ENCODE data around the gene SELENON. TPM values are rescaled to one million over a fixed set of nuclear protein-coding genes. Genes with fewer than 3 reads are reported as not detected.
A peak's percentile ranks its signal among the peaks of the same experiment; 100 is the strongest.

The SELENON gene
- total and polyA plus RNA-seq, 3 experiments from 2014 or later: 4.6 to 11.7 (median 10.6) TPM

DNA sequence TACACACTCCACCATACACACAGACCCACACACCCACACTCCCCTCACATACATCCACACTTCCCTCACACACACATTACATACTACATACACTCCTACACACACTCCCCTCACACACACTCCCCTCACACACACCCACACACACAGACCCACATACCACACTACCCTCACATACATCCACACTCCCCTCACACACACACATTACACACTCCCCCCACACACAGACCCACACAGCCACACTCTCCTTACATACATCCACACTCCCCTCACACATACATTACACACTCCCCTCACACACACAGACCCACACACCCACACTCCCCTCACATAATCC lies 32.6 kb upstream of the SELENON start:
- peaks cover 8 to 26% (median 17%) of the 10 kb centered on the region in 3 donors for H3K4me1 Mint-ChIP-seq
- H3K4me3 Mint-ChIP-seq: no peak overlapping the region
- peaks cover 58% of the 10 kb centered on the region for H3K4me1 ChIP-seq (ENCODE audit: insufficient read depth, low read length)
- H3K27ac Mint-ChIP-seq: no peak overlapping the region
- no peak overlapping the region for H3K4me3 ChIP-seq (ENCODE audit: low read length)
- no peak for DNase-seq
- no peak overlapping the region for H3K27ac ChIP-seq (ENCODE audit: low read depth, low read length)
- H3K36me3 ChIP-seq (ENCODE audit: insufficient read depth, low read length): no peaks in the 10 kb centered on the region
- H3K27me3 Mint-ChIP-seq: no peaks in the 10 kb centered on the region
- ChIA-PET POLR2A (no interaction called here), CTCF (no interaction called here)
- H3K9me3 ChIP-seq (ENCODE audit: low read length): no peaks in the 10 kb centered on the region
- H3K36me3 Mint-ChIP-seq: peaks cover 0 to 41% (median 10%) of the 10 kb centered on the region in 3 donors
- H3K9me3 Mint-ChIP-seq: no peaks in the 10 kb centered on the region
- no peaks in the 10 kb centered on the region for H3K27me3 ChIP-seq (ENCODE audit: insufficient read depth, low read length, poor library complexity, severe bottlenecking)

GRCh38 chr1:25768999-25769398 lies 31.0 kb upstream of the SELENON start:
- POLR2A ChIA-PET: no interaction called here
- no peak for DNase-seq
- peaks cover 4 to 42% (median 11%) of the 10 kb centered on the region in 3 donors for H3K36me3 Mint-ChIP-seq
- no peaks in the 10 kb centered on the region for H3K27me3 Mint-ChIP-seq
- CTCF ChIA-PET: no interaction called here
- peaks cover 74% of the 10 kb centered on the region for H3K4me1 ChIP-seq (ENCODE audit: insufficient read depth, low read length)
- no peaks in the 10 kb centered on the region for H3K9me3 Mint-ChIP-seq
- H3K9me3 ChIP-seq (ENCODE audit: low read length): no peaks in the 10 kb centered on the region
- no peaks in the 10 kb centered on the region for H3K27me3 ChIP-seq (ENCODE audit: insufficient read depth, low read length, poor library complexity, severe bottlenecking)
- H3K27ac ChIP-seq (ENCODE audit: low read depth, low read length): no peak overlapping the region
- no peak overlapping the region for H3K4me3 ChIP-seq (ENCODE audit: low read length)
- no peak overlapping the region for H3K4me3 Mint-ChIP-seq
- H3K36me3 ChIP-seq (ENCODE audit: insufficient read depth, low read length): no peaks in the 10 kb centered on the region
- peaks cover 22 to 42% (median 33%) of the 10 kb centered on the region in 3 donors for H3K4me1 Mint-ChIP-seq
- peak overlapping the region in 1 of 8 donors; percentile 38 for H3K27ac Mint-ChIP-seq

GRCh38 chr1:25769625-25770383 lies 30.2 kb upstream of the SELENON start:
- ChIA-PET CTCF (no interaction called here), POLR2A (interaction anchor here (0.6 kb wide), 1 partner anchor 205 kb away, joined by 3 read pairs; no protein-coding TSS in a partner anchor)
- Histone ChIP-seq H3K27me3 (ENCODE audit: insufficient read depth, low read length, poor library complexity, severe bottlenecking) (no peaks in the 10 kb centered on the region), H3K4me1 (ENCODE audit: insufficient read depth, low read length) (peaks cover 81% of the 10 kb centered on the region), H3K27ac (ENCODE audit: low read depth, low read length) (no peak overlapping the region), H3K9me3 (ENCODE audit: low read length) (no peaks in the 10 kb centered on the region), H3K36me3 (ENCODE audit: insufficient read depth, low read length) (no peaks in the 10 kb centered on the region), H3K4me3 (ENCODE audit: low read length) (no peak overlapping the region)
- Mint-ChIP-seq H3K4me1 (peaks cover 30 to 50% (median 41%) of the 10 kb centered on the region in 3 donors), H3K27ac (peak overlapping the region in 1 of 8 donors; percentile 38), H3K36me3 (peaks cover 4 to 37% (median 11%) of the 10 kb centered on the region in 3 donors), H3K27me3 (no peaks in the 10 kb centered on the region), H3K4me3 (no peak overlapping the region), H3K9me3 (no peaks in the 10 kb centered on the region)
- no peak for DNase-seq

- ChIA-PET POLR2A (no interaction called here), CTCF (no interaction called here)
- Histone ChIP-seq H3K36me3 (ENCODE audit: insufficient read depth, low read length) (no peaks in the 10 kb centered on the region), H3K9me3 (ENCODE audit: low read length) (no peaks in the 10 kb centered on the region), H3K27ac (ENCODE audit: low read depth, low read length) (no peak overlapping the region), H3K4me1 (ENCODE audit: insufficient read depth, low read length) (peaks cover 80% of the 10 kb centered on the region), H3K4me3 (ENCODE audit: low read length) (no peak overlapping the region), H3K27me3 (ENCODE audit: insufficient read depth, low read length, poor library complexity, severe bottlenecking) (no peaks in the 10 kb centered on the region)
- no peaks in the 10 kb centered on the region for H3K9me3 Mint-ChIP-seq
- H3K27ac Mint-ChIP-seq: peak overlapping the region in 2 of 8 donors; percentile 18 to 63
- no peaks in the 10 kb centered on the region for H3K27me3 Mint-ChIP-seq
- H3K4me3 Mint-ChIP-seq: no peak overlapping the region
- peaks cover 4 to 33% (median 11%) of the 10 kb centered on the region in 3 donors for H3K36me3 Mint-ChIP-seq
- DNase-seq: peak in 1 of 5 donors; percentile 30
- H3K4me1 Mint-ChIP-seq: peaks cover 39 to 55% (median 46%) of the 10 kb centered on the region in 3 donors
Measured at GRCh38 chr1:25770541-25771220, 29.3 kb upstream of the SELENON start.

DNA sequence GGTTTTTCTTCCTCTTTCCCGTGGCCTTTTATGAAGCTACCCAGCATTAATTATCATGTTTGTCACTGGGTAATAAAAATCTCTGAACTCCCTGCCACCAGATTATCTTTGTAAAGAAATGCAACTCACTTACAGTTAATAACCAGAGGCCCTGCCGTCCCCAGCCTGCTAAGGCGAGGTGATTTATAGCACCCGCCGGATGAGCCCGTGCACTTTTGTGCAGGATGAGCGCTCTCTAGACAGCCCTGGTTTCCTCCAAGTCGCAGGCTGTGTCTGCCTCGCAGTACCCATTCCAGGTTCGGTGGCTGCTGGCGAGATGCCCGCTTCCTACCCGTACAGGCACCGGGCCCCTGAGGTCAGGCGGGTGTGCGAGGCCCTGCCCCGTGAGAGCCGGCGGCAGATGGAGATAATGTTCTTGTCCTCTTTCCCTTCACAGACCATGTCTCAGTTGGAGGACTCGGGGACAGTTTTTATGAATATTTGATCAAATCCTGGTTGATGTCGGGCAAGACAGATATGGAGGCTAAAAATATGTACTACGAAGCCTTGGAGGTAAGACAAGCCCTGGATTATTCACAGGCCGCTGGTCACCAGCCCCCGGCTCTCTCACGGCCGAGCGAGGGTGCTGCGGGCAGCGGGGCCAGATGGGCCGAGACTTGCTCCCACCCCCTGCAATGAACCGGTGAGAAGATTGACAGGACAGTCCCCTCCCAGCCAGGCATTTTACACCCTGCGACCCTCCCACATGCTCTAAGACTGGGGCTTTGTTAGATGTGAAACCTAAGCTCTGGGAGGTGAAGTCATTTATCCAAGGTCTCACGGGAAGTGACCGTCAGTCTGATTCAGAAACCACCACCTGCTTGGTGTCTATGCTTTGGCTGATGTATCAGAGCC lies 28.5 kb upstream of the SELENON start:
- Histone ChIP-seq H3K27me3 (ENCODE audit: insufficient read depth, low read length, poor library complexity, severe bottlenecking) (no peaks in the 10 kb centered on the region), H3K27ac (ENCODE audit: low read depth, low read length) (no peak overlapping the region), H3K9me3 (ENCODE audit: low read length) (no peaks in the 10 kb centered on the region), H3K4me1 (ENCODE audit: insufficient read depth, low read length) (peaks cover 78% of the 10 kb centered on the region), H3K36me3 (ENCODE audit: insufficient read depth, low read length) (no peaks in the 10 kb centered on the region), H3K4me3 (ENCODE audit: low read length) (no peak overlapping the region)
- ChIA-PET POLR2A (no interaction called here), CTCF (no interaction called here)
- peak in 1 of 5 donors; percentile 59 for DNase-seq
- H3K9me3 Mint-ChIP-seq: no peaks in the 10 kb centered on the region
- H3K27me3 Mint-ChIP-seq: no peaks in the 10 kb centered on the region
- peak overlapping the region in 1 of 8 donors; percentile 81 for H3K27ac Mint-ChIP-seq
- peak overlapping the region in 1 of 7 donors; percentile 16 for H3K4me3 Mint-ChIP-seq
- H3K36me3 Mint-ChIP-seq: peaks cover 4 to 30% (median 11%) of the 10 kb centered on the region in 3 donors
- H3K4me1 Mint-ChIP-seq: peaks cover 41 to 55% (median 47%) of the 10 kb centered on the region in 3 donors

GRCh38 chr1:25772164-25772563 lies 27.8 kb upstream of the SELENON start:
- ChIA-PET CTCF (no interaction called here), POLR2A (interaction anchor here (0.5 kb wide), 1 partner anchor 97 kb away, joined by 3 read pairs; no protein-coding TSS in a partner anchor)
- no peaks in the 10 kb centered on the region for H3K36me3 ChIP-seq (ENCODE audit: insufficient read depth, low read length)
- Mint-ChIP-seq H3K27ac (peak overlapping the region in 2 of 8 donors; percentile 29 to 84), H3K4me3 (no peak overlapping the region), H3K36me3 (peaks cover 4 to 30% (median 12%) of the 10 kb centered on the region in 3 donors), H3K4me1 (peaks cover 41 to 55% (median 51%) of the 10 kb centered on the region in 3 donors), H3K27me3 (no peaks in the 10 kb centered on the region), H3K9me3 (no peaks in the 10 kb centered on the region)
- H3K9me3 ChIP-seq (ENCODE audit: low read length): no peaks in the 10 kb centered on the region
- peaks cover 77% of the 10 kb centered on the region for H3K4me1 ChIP-seq (ENCODE audit: insufficient read depth, low read length)
- no peaks in the 10 kb centered on the region for H3K27me3 ChIP-seq (ENCODE audit: insufficient read depth, low read length, poor library complexity, severe bottlenecking)
- no peak overlapping the region for H3K27ac ChIP-seq (ENCODE audit: low read depth, low read length)
- no peak overlapping the region for H3K4me3 ChIP-seq (ENCODE audit: low read length)
- DNase-seq: no peak

DNA sequence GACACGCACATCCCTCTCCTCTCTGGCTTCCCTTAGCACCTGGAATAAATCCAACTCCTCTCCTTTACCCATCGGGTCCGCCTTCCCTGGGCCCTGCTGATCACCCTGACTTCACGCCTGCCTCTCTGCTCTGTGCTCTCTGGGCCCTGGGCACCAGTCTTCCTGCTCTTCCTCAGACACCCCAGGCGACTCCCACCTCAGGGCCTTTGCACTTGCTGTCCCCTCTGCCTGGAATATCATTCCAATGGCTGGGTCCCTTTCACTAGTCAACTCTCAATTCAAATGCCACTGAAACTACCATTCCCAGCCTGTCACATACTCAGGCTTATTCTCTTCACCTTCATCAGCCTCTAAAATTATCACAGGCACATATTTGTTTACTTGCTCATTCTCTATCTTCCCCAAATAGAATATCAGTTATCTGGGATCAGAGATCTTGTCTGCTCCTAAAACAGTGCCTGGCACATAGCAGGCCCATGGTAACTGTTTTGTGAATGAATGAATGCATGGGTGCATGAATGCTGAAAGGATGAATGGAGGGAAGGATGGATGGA lies 27.2 kb upstream of the SELENON start:
- H3K4me3 ChIP-seq (ENCODE audit: low read length): no peak overlapping the region
- Mint-ChIP-seq H3K27ac (peak overlapping the region in 7 of 8 donors; percentile 4 to 91 (median 81)), H3K27me3 (no peaks in the 10 kb centered on the region), H3K4me3 (peak overlapping the region in 2 of 7 donors; percentile 23 to 54), H3K36me3 (peaks cover 4 to 28% (median 15%) of the 10 kb centered on the region in 3 donors), H3K9me3 (no peaks in the 10 kb centered on the region), H3K4me1 (peaks cover 41 to 55% (median 51%) of the 10 kb centered on the region in 3 donors)
- no peaks in the 10 kb centered on the region for H3K9me3 ChIP-seq (ENCODE audit: low read length)
- no peak overlapping the region for H3K27ac ChIP-seq (ENCODE audit: low read depth, low read length)
- ChIA-PET POLR2A (interaction anchor here (0.5 kb wide), 1 partner anchor 97 kb away, joined by 3 read pairs; no protein-coding TSS in a partner anchor), CTCF (no interaction called here)
- no peaks in the 10 kb centered on the region for H3K27me3 ChIP-seq (ENCODE audit: insufficient read depth, low read length, poor library complexity, severe bottlenecking)
- DNase-seq: no peak
- peaks cover 79% of the 10 kb centered on the region for H3K4me1 ChIP-seq (ENCODE audit: insufficient read depth, low read length)
- no peaks in the 10 kb centered on the region for H3K36me3 ChIP-seq (ENCODE audit: insufficient read depth, low read length)
